Suprapubic skin (tissue), 4 donors: Measurements from ENCODE around the gene OOSP1. TPM values are rescaled to one million over a fixed set of nuclear protein-coding genes. Genes with fewer than 3 reads are reported as not detected.
A peak's percentile ranks its signal among the peaks of the same experiment; 100 is the strongest.

ENCODE experiments used
- DNase-seq, 2 donors: peaks; one replicate each; pipeline ENCODE4 v3.0.0-alpha.2; 2019; ENCODE audit warnings: low spot score in 2 of 2
- H3K27ac ChIP-seq: fragments of 200-600 bp; sonication (generic); one replicate; pipeline ENCODE4 v1.5.1; 2019
- H3K27me3 ChIP-seq: fragments of 200-600 bp; sonication (generic); one replicate; pipeline ENCODE4 v1.5.1; 2019
- H3K36me3 ChIP-seq: fragments of 200-600 bp; sonication (generic); one replicate; pipeline ENCODE4 v1.5.1; 2019
- H3K4me1 ChIP-seq: fragments of 200-600 bp; sonication (generic); one replicate; pipeline ENCODE4 v1.5.1; 2019
- H3K4me3 ChIP-seq: fragments of 200-600 bp; sonication (generic); one replicate; pipeline ENCODE4 v1.5.1; 2019; ENCODE audit warnings: mild to moderate bottlenecking
- H3K9me3 ChIP-seq: fragments of 200-600 bp; sonication (generic); one replicate; pipeline ENCODE4 v1.5.1; 2019
- EP300 ChIP-seq: sonication (generic); formaldehyde crosslinking; IDR thresholded peaks from one replicate; pipeline ENCODE4 v1.6.1; 2017; ENCODE audit warnings: antibody characterized with exemption
- POLR2A ChIP-seq, 2 donors: fragments of 450-650 bp; IDR thresholded peaks; one replicate each; pipeline ENCODE4 v1.6.1; 2017; ENCODE audit warnings: antibody characterized with exemption in 2 of 2, mild to moderate bottlenecking in 2 of 2, moderate library complexity in 2 of 2
- POLR2AphosphoS5 ChIP-seq, 3 donors: sonication (generic); formaldehyde crosslinking; IDR thresholded peaks; one replicate each; pipeline ENCODE4 v1.6.1; 2017; ENCODE audit warnings: antibody characterized with exemption in 3 of 3
- WGBS: methylation state at CpG from one replicate; pipeline ENCODE4 v1.1.5; 2018; 5-methylcytosine and 5-hydroxymethylcytosine counted together
- total RNA-seq, 4 donors: library from RNA; depleted of rRNA; stranded (reverse); fragments of >200 nt; gene quantifications; one replicate each; pipeline ENCODE4 v1.1.0, GENCODE V29; 2016
- TF ChIP-seq, protein P1 (sequence below), 2 donors: fragments of 200-600 bp in 1 of 2; fragments of 450-650 bp in 1 of 2; sonication (generic) in 1 of 2; IDR thresholded peaks; one replicate each; pipeline ENCODE4 v1.5.1; 2016 to 2019; ENCODE audit warnings: antibody characterized with exemption in 2 of 2, mild to moderate bottlenecking in 1 of 2, moderate library complexity in 1 of 2

The OOSP1 gene
- total RNA-seq, 4 donors from 2014 or later, result not detected

DNA sequence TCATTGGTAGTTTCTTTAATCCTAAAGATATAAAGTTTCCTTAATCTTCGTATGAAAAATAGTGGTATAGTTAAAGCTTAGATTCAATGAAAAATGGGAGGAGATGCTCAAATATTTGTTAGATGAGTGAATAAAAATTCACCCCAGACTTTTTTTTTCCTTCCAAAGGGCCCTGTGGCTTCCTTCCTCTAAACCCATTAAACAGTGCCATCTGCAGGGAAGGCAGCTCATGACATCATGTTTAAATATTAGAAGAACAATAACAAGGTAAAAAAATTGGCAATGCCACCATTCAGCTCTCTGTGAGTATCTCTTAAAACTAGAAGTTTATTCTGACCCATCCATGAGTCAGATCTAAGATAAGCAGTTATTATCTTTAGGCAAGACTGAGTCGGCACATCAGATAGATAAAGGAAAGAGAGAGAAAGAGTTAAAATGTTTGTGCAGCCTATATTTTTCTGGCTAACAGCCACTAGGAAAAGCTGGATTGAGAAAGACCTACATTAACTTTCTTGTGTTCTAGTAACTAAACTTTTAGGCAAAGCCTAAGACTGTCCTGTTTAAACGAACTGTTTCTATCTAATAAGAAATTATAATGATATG is 19.1 kb upstream of the OOSP1 start:
- H3K9me3 ChIP-seq, result peaks cover 10% of the 10 kb centered on the region
- DNase-seq, result no peak
- TF ChIP-seq POLR2AphosphoS5 (IDR thresholded peaks at IDR 0.05), result no peak
- TF ChIP-seq POLR2A (IDR thresholded peaks at IDR 0.05), result no peak
- TF ChIP-seq, protein P1, sequence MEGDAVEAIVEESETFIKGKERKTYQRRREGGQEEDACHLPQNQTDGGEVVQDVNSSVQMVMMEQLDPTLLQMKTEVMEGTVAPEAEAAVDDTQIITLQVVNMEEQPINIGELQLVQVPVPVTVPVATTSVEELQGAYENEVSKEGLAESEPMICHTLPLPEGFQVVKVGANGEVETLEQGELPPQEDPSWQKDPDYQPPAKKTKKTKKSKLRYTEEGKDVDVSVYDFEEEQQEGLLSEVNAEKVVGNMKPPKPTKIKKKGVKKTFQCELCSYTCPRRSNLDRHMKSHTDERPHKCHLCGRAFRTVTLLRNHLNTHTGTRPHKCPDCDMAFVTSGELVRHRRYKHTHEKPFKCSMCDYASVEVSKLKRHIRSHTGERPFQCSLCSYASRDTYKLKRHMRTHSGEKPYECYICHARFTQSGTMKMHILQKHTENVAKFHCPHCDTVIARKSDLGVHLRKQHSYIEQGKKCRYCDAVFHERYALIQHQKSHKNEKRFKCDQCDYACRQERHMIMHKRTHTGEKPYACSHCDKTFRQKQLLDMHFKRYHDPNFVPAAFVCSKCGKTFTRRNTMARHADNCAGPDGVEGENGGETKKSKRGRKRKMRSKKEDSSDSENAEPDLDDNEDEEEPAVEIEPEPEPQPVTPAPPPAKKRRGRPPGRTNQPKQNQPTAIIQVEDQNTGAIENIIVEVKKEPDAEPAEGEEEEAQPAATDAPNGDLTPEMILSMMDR (IDR thresholded peaks at IDR 0.05), result peak in 1 of 2 donors; percentile 19
- H3K4me3 ChIP-seq, result no peak overlapping the region
- WGBS, result 43% methylated on average over 3 of the region's 3 CpGs
- no peaks in the 10 kb centered on the region for H3K36me3 ChIP-seq
- H3K4me1 ChIP-seq, result no peaks in the 10 kb centered on the region
- no peaks in the 10 kb centered on the region for H3K27me3 ChIP-seq
- H3K27ac ChIP-seq, result no peak overlapping the region

DNA sequence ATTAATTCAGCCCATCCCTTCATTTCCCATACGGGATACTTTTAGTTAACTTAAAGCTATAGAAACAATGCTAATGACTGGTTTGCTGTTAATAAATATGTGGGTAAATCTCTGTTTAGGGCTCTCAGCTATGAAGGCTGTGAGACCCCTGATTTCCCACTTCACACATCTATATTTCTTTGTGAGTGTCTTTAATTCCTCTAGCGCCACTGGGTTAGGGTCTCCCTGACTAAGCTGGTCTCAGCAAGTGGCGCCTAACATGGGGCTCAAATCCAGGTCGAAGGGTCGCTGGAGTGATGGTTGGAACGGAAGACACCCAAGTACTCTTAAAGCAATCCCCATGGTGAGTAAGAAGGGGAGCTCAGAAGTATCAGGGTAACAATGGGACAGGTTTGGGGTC is 14.4 kb upstream of the OOSP1 start:
- TF ChIP-seq, protein P1 (IDR thresholded peaks at IDR 0.05), result no peak
- TF ChIP-seq POLR2AphosphoS5 (IDR thresholded peaks at IDR 0.05), result no peak
- TF ChIP-seq EP300, result no peak
- no peak for TF ChIP-seq POLR2A (IDR thresholded peaks at IDR 0.05)
- 96% methylated on average over 6 of the region's 6 CpGs for WGBS
- H3K27me3 ChIP-seq, result no peaks in the 10 kb centered on the region
- DNase-seq, result no peak
- H3K4me1 ChIP-seq, result no peaks in the 10 kb centered on the region
- no peak overlapping the region for H3K27ac ChIP-seq
- peaks cover 17% of the 10 kb centered on the region for H3K9me3 ChIP-seq
- H3K4me3 ChIP-seq, result no peak overlapping the region
- no peaks in the 10 kb centered on the region for H3K36me3 ChIP-seq

DNA sequence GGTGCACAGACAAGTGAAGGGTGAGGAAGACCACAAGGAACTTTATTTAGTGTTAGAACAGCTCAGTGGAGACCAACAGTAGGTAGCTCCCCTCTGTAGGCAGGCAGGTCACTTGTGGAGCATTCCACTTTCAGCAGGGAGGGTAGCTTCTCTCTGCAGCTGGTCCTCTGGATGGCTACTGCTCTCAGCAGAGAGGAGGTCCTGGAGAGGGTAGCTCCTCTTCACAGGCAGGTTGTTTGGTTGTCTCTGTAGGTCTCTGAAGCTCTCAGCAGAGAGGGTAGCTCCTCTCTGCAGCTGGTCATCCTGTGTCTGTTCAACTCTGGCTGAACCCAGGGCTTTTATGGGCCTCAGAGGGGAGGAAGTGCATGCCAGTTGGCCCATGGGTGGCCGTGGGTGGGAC is 6.5 kb upstream of the OOSP1 start:
- Histone ChIP-seq H3K4me1 (no peaks in the 10 kb centered on the region), H3K27ac (no peak overlapping the region), H3K36me3 (no peaks in the 10 kb centered on the region), H3K4me3 (no peak overlapping the region), H3K9me3 (peaks cover 7% of the 10 kb centered on the region), H3K27me3 (no peaks in the 10 kb centered on the region)
- DNase-seq, result no peak
- no peak for TF ChIP-seq POLR2A (IDR thresholded peaks at IDR 0.05)
- TF ChIP-seq POLR2AphosphoS5 (IDR thresholded peaks at IDR 0.05), result no peak
- no peak for TF ChIP-seq EP300
- TF ChIP-seq, protein P1 (IDR thresholded peaks at IDR 0.05), result no peak
- no CpG with 5 or more reads among the region's 1 CpG for WGBS

DNA sequence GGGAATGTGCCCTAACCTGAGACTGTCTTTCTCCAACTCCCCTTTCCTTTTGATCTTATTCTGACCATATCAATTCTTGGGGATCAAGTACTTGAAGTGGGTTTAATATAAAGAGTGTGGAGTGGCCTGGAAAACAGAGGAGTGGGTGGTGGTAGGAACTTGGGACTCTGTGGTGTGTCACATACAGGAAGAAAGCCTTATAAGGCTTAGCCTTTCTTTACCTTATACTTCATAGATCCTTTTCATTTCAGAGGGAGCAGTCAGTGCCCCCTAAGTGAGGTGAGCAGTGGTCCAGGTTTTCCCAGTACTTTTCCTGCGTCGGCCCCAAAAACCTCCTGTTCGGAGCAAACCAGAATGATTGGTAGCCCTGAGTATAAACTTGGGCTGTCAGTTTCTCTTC is 486 bp downstream of the OOSP1 start:
- DNase-seq, result no peak
- Histone ChIP-seq H3K4me1 (no peaks in the 10 kb centered on the region), H3K9me3 (no peaks in the 10 kb centered on the region), H3K27ac (no peak overlapping the region), H3K4me3 (no peak overlapping the region), H3K36me3 (no peaks in the 10 kb centered on the region), H3K27me3 (no peaks in the 10 kb centered on the region)
- TF ChIP-seq, protein P1 (IDR thresholded peaks at IDR 0.05), result no peak
- TF ChIP-seq EP300 (no peak), POLR2AphosphoS5 (IDR thresholded peaks at IDR 0.05) (no peak), POLR2A (IDR thresholded peaks at IDR 0.05) (no peak)
- 94% methylated on average over 3 of the region's 3 CpGs for WGBS

DNA sequence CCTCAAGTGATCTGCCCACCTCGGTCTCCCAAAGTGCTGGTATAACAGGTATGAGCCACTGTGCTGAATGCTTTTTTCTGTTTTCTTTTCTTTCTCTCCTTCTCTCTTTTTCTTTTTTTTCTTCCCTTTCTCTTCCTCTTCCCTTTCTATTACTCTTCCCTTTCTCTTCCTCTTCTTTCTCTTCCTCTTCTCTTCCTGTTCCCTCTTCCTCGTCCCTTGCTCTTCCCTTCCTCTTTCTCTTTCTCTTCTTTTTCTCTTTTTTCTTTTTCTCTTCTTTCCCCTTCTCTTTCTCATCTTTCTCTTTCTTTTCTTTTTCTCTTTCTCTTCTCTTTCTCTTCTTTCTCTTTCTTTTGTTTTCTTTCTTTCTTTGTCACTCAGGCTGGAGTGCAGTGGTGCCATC is 1.2 kb downstream of the OOSP1 start:
- no peak overlapping the region for H3K27ac ChIP-seq
- no peaks in the 10 kb centered on the region for H3K4me1 ChIP-seq
- no peaks in the 10 kb centered on the region for H3K9me3 ChIP-seq
- no peak for DNase-seq
- TF ChIP-seq POLR2AphosphoS5 (IDR thresholded peaks at IDR 0.05) (no peak), EP300 (no peak), POLR2A (IDR thresholded peaks at IDR 0.05) (no peak)
- TF ChIP-seq, protein P1 (IDR thresholded peaks at IDR 0.05), result no peak
- H3K4me3 ChIP-seq, result no peak overlapping the region
- no peaks in the 10 kb centered on the region for H3K27me3 ChIP-seq
- H3K36me3 ChIP-seq, result no peaks in the 10 kb centered on the region
- 92% methylated on average over 2 of the region's 2 CpGs for WGBS
